ENCODE data around the gene FHIP2A. TPM values are rescaled to one million over a fixed set of nuclear protein-coding genes. Genes with fewer than 3 reads are reported as not detected.

FHIP2A gene
- polyA plus RNA-seq, 1 donor (not counting 4 experiments of a cell fraction or from before 2014, with no cell fraction given): 14.9 TPM

DNA sequence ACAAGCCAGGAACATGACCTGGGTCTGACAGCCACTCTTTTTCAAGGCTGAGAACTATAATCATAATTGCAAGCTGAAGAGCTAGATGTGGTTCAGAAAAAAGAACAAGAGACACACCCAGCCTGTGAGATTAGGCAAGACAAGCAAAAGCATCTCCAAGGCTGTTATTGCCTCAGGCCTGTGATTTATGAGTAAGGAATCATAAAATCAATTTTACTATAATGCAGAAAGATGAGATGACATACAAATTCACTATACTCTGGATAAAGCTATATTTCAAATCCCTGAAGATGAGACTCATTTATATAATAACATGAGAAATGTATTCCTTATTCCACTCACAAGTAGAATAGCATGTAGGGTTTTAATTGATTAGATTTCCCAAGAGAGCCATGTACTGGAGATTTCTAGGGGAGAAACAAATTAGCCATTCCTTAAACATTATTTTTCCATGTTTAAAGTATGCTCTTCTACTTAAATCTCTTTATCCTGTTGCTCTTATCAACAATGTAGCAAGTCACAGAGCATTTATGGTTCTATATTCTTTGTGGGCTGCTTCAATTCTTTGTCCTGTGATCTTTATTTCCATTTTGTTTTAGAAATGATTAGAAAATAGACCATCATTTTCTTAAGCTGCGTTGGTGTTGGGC is 47.4 kb downstream of the FHIP2A start:
- H3K9ac ChIP-seq (ENCODE audit: control insufficient read depth, extremely low read depth, insufficient read depth, low read length): no peak overlapping the region
- peak overlapping the region; percentile 73 for H3K27ac ChIP-seq (ENCODE audit: control insufficient read depth, insufficient read depth, low read length)

DNA sequence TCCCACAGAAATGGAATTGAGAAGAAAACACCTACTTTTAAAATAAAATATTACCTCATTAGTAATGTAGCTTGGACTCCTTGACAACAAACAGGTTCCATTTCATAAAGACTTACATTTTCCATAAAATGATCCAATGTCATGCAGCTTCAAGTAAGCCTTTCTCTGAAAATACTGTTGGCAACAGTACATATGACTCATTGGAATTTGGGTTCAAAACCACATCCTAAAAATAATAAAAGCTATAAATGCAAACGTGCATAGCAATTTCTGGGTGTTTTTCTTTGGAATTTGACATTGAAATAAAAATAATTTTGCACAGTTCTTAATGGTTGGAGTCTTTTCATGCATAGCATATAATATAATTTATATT is 47.9 kb downstream of the FHIP2A start:
- dilution Hi-C loops (cut with MboI; ENCODE audit: extremely low pct_ligation_motif_present, low sequenced_read_pairs): no loop called here
- peak overlapping the region in 1 of 3 experiments; percentile 29 for H3K4me3 ChIP-seq (ENCODE audit: control insufficient read depth in 2 of 3, extremely low read depth in 1 of 3, insufficient read depth in 2 of 3, low read depth in 1 of 3, low read length in 3 of 3)

More for the DNA sequence above, 47.4 kb downstream of the FHIP2A start:
- Histone ChIP-seq H3K4me2 (ENCODE audit: control insufficient read depth, extremely low read depth, insufficient read depth, low read depth, low read length) (peak overlapping the region; percentile 75), H3K4me1 (ENCODE audit: control insufficient read depth, extremely low read depth, insufficient read depth, low read length) (peaks cover 16% of the 10 kb centered on the region), H4K20me1 (ENCODE audit: control insufficient read depth, extremely low read depth, insufficient read depth, low read length) (no peaks in the 10 kb centered on the region), H2AFZ (ENCODE audit: control insufficient read depth, low read length) (no peak overlapping the region), H3K9me1 (ENCODE audit: control insufficient read depth, extremely low read depth, insufficient read depth, low read length) (no peaks in the 10 kb centered on the region), H3K4me3 (ENCODE audit: control insufficient read depth in 2 of 3, extremely low read depth in 1 of 3, insufficient read depth in 2 of 3, low read depth in 1 of 3, low read length in 3 of 3) (peak overlapping the region in 2 of 3 experiments; percentile 12 to 29), H3K79me2 (ENCODE audit: control insufficient read depth, insufficient read depth, low read length) (no peaks in the 10 kb centered on the region), H3K36me3 (ENCODE audit: control insufficient read depth in 2 of 2, extremely low read depth in 1 of 2, insufficient read depth in 2 of 2, low read length in 2 of 2) (no peaks in the 10 kb centered on the region), H3K27me3 (ENCODE audit: control insufficient read depth, extremely low read depth, insufficient read depth, low read length) (no peaks in the 10 kb centered on the region), H3K9me3 (ENCODE audit: control insufficient read depth, low read depth, low read length) (no peaks in the 10 kb centered on the region)
- DNase-seq (ENCODE audit: low read depth, low spot score) (no peak), FAIRE-seq (peak; percentile 95)
- dilution Hi-C loops (cut with MboI; ENCODE audit: extremely low pct_ligation_motif_present, low sequenced_read_pairs): no loop called here
- no peak for TF ChIP-seq CTCF (optimal IDR thresholded peaks at IDR 0.05 in 1 of 3, IDR thresholded peaks at IDR 0.05 in 1 of 3, conservative IDR thresholded peaks at IDR 0.05 in 1 of 3; ENCODE audit: extremely low read depth in 1 of 3, insufficient read depth in 2 of 3, low read length in 3 of 3)
- no peak for TF ChIP-seq EZH2 (IDR thresholded peaks at IDR 0.05; ENCODE audit: low read length)

More for the DNA sequence above, 47.9 kb downstream of the FHIP2A start:
- Histone ChIP-seq H3K27me3 (ENCODE audit: control insufficient read depth, extremely low read depth, insufficient read depth, low read length) (no peaks in the 10 kb centered on the region), H3K36me3 (ENCODE audit: control insufficient read depth in 2 of 2, extremely low read depth in 1 of 2, insufficient read depth in 2 of 2, low read length in 2 of 2) (no peaks in the 10 kb centered on the region), H3K9me1 (ENCODE audit: control insufficient read depth, extremely low read depth, insufficient read depth, low read length) (no peaks in the 10 kb centered on the region), H3K9me3 (ENCODE audit: control insufficient read depth, low read depth, low read length) (no peaks in the 10 kb centered on the region), H2AFZ (ENCODE audit: control insufficient read depth, low read length) (no peak overlapping the region), H3K4me2 (ENCODE audit: control insufficient read depth, extremely low read depth, insufficient read depth, low read depth, low read length) (peak overlapping the region; percentile 75), H4K20me1 (ENCODE audit: control insufficient read depth, extremely low read depth, insufficient read depth, low read length) (no peaks in the 10 kb centered on the region), H3K9ac (ENCODE audit: control insufficient read depth, extremely low read depth, insufficient read depth, low read length) (no peak overlapping the region), H3K4me1 (ENCODE audit: control insufficient read depth, extremely low read depth, insufficient read depth, low read length) (peaks cover 16% of the 10 kb centered on the region), H3K79me2 (ENCODE audit: control insufficient read depth, insufficient read depth, low read length) (no peaks in the 10 kb centered on the region), H3K27ac (ENCODE audit: control insufficient read depth, insufficient read depth, low read length) (peak overlapping the region; percentile 73)
- FAIRE-seq (no peak), DNase-seq (ENCODE audit: low read depth, low spot score) (no peak)
- TF ChIP-seq EZH2 (IDR thresholded peaks at IDR 0.05; ENCODE audit: low read length): no peak
- no peak for TF ChIP-seq CTCF (optimal IDR thresholded peaks at IDR 0.05 in 1 of 3, IDR thresholded peaks at IDR 0.05 in 1 of 3, conservative IDR thresholded peaks at IDR 0.05 in 1 of 3; ENCODE audit: extremely low read depth in 1 of 3, insufficient read depth in 2 of 3, low read length in 3 of 3)
